GM12878 (cell line): ENCODE results near the gene MRPL21. TPM values are rescaled to one million over a fixed set of nuclear protein-coding genes. Genes with fewer than 3 reads are reported as not detected.

ENCODE experiments used
- ATAC-seq: fragments of 200-7000 bp; cut with Tn5 transposase; 3 replicates; pipeline ENCODE4 v1.9.1; 2020; ENCODE audit warnings: mild to moderate bottlenecking, moderate library complexity
- BruUV-seq: library from RNA; stranded (reverse); fragments of 400-500 nt; replicated peaks from 2 replicates; lab custom pipeline; 2021; lab: Mats Ljungman, UMichigan
- CTCF ChIA-PET: fragments of 300-600 bp; sonication (Branson Sonifier 250); formaldehyde crosslinking; extraction: SDS; loops from one replicate; lab custom pipeline; 2021; ENCODE audit warnings: inconsistent platforms; lab: Yijun Ruan, JAX
- POLR2A ChIA-PET: fragments of 350-600 bp; formaldehyde crosslinking; extraction: SDS; loops from one replicate; lab custom pipeline; 2021; ENCODE audit warnings: inconsistent platforms; lab: Charles Lee
- RAD21 ChIA-PET: fragments of 300-600 bp; sonication (Branson Sonifier 250); formaldehyde crosslinking; loops from one replicate; lab custom pipeline; 2023; ENCODE audit warnings: antibody characterized with exemption; ENCODE audit not compliant: unreplicated experiment; lab: Charles Lee
- SMC1A ChIA-PET: fragments of 300-600 bp; sonication (Branson Sonifier 250); formaldehyde crosslinking; loops from one replicate; lab custom pipeline; 2023; ENCODE audit not compliant: unreplicated experiment, uncharacterized antibody; lab: Charles Lee
- DNase-seq: peaks from one replicate; pipeline ENCODE4 v3.0.0-alpha.2; 2011; ENCODE audit warnings: low read depth, low spot score
- FAIRE-seq: peaks from 3 replicates; lab custom pipeline; 2011; peaks lifted over from hg19 to GRCh38; lab: Jason Lieb, UNC
- H2AFZ ChIP-seq: 2 replicates; pipeline ENCODE4 v1.6.0; 2011; ENCODE audit warnings: low read depth, low read length, control low read depth; ENCODE audit not compliant: control insufficient read depth
- H3K27ac ChIP-seq: 2 replicates; pipeline ENCODE4 v1.5.1; 2011; ENCODE audit warnings: control low read depth; ENCODE audit not compliant: control insufficient read depth, insufficient read depth
- H3K27me3 ChIP-seq, 2 experiments: replicated peaks in 1 of 2; 2 replicates each; pipeline versions ENCODE4 v1.6.0 to v1.6.1; 2011; ENCODE audit warnings: low read length in 1 of 2; ENCODE audit not compliant: control insufficient read depth in 2 of 2, insufficient read depth in 2 of 2
- H3K36me3 ChIP-seq, 2 experiments: 2 replicates each; pipeline ENCODE4 v1.5.1; 2011; ENCODE audit warnings: low read length in 1 of 2; ENCODE audit not compliant: control insufficient read depth in 2 of 2, insufficient read depth in 2 of 2
- H3K4me1 ChIP-seq: 2 replicates; pipeline ENCODE4 v1.6.1; 2011; ENCODE audit warnings: mild to moderate bottlenecking, low read length, moderate library complexity, mixed read lengths; ENCODE audit not compliant: control insufficient read depth, insufficient read depth
- H3K4me2 ChIP-seq: 2 replicates; pipeline ENCODE4 v1.6.0; 2011; ENCODE audit warnings: control low read depth; ENCODE audit not compliant: control insufficient read depth, insufficient read depth
- H3K4me3 ChIP-seq: fragments of 200-600 bp; sonication (generic); 2 replicates; pipeline ENCODE4 v1.5.1; 2016
- H3K79me2 ChIP-seq: 2 replicates; pipeline ENCODE4 v1.6.0; 2011; ENCODE audit warnings: low read length; ENCODE audit not compliant: control insufficient read depth, insufficient read depth
- H3K9ac ChIP-seq: 2 replicates; pipeline ENCODE4 v1.8.0; 2011; ENCODE audit warnings: low read length, control low read depth, mixed read lengths; ENCODE audit not compliant: control insufficient read depth, insufficient read depth
- H3K9me3 ChIP-seq: replicated peaks from 3 replicates; pipeline ENCODE4 v1.5.1; 2011; ENCODE audit warnings: mild to moderate bottlenecking, low read length; ENCODE audit not compliant: control insufficient read depth, insufficient read depth
- H4K20me1 ChIP-seq: 2 replicates; pipeline ENCODE4 v1.6.0; 2011; ENCODE audit not compliant: control insufficient read depth, insufficient read depth
- KLF5 ChIP-seq: fragments of 450-650 bp; IDR thresholded peaks from 2 replicates; pipeline ENCODE4 v1.6.1; 2014; ENCODE audit warnings: mild to moderate bottlenecking; ENCODE audit not compliant: partially characterized antibody
- LARP7 ChIP-seq: fragments of 450-650 bp; IDR thresholded peaks from 2 replicates; pipeline ENCODE4 v1.6.1; 2017; ENCODE audit warnings: mild to moderate bottlenecking
- NFYB ChIP-seq: IDR thresholded peaks from 2 replicates; pipeline ENCODE4 v1.6.1; 2011; ENCODE audit warnings: low read depth, mild to moderate bottlenecking, low read length, improper control_type of control experiment, moderate library complexity; ENCODE audit not compliant: insufficient read depth
- PAX8 ChIP-seq: fragments of 450-650 bp; IDR thresholded peaks from 2 replicates; pipeline ENCODE4 v1.6.1; 2017; ENCODE audit warnings: mild to moderate bottlenecking, moderate library complexity
- TAF1 ChIP-seq: IDR thresholded peaks from 2 replicates; pipeline ENCODE4 v1.6.1; 2011; ENCODE audit warnings: mild to moderate bottlenecking, low read depth, low read length, borderline replicate concordance
- TBL1XR1 ChIP-seq: IDR thresholded peaks from 2 replicates; pipeline ENCODE4 v1.6.1; 2012; ENCODE audit warnings: low read depth, low read length, improper control_type of control experiment
- YY1 ChIP-seq: IDR thresholded peaks from 2 replicates; pipeline ENCODE4 v1.6.1; 2011; ENCODE audit warnings: low read depth, mild to moderate bottlenecking, low read length
- WGBS: methylation state at CpG from one replicate; pipeline ENCODE4 v1.1.6; 2016; ENCODE audit warnings: low lambda C conversion rate; ENCODE audit not compliant: insufficient replicate concordance, insufficient coverage; ENCODE audit errors: missing lambda C conversion rate; 5-methylcytosine and 5-hydroxymethylcytosine counted together
- in situ Hi-C: fragments of 300-500 bp; cut with MboI; formaldehyde crosslinking; loops from 9 replicates; pipeline ENCODE4 v1.14.3; 2018; ENCODE audit warnings: mixed read lengths
- intact Hi-C: fragments of 100-400 bp; cut with micrococcal nuclease; formaldehyde crosslinking; loops from one replicate; pipeline ENCODE4 v1.14.2; 2022; ENCODE audit not compliant: unreplicated experiment
- polyA plus RNA-seq, 11 experiments: library from polyadenylated mRNA; depleted of rRNA in 4 of 11; unstranded in 6 of 11; stranded (reverse) in 5 of 11; fragments of >200 nt; fragmentation: Nextera tagmentation in 4 of 11; fragmentation: Illumina TruSeq in 1 of 11; extraction: Ambion mirVana in 4 of 11; extraction: Trizol in 1 of 11; gene quantifications; 1 replicate in 1 of 11; 2 replicates in 10 of 11; pipeline versions ENCODE4 v1.2.1 to v1.2.3, GENCODE V29; 2011 to 2016; ENCODE audit warnings: inconsistent platforms in 2 of 11, missing spikeins in 2 of 11, low read depth in 1 of 11
- total RNA-seq, 4 experiments: library from RNA; depleted of rRNA in 3 of 4; stranded (reverse); fragments of >200 nt in 3 of 4; fragmentation: Illumina TruSeq in 1 of 4; extraction: Trizol in 1 of 4; gene quantifications; 2 replicates each; pipeline versions ENCODE4 v1.2.1 to v1.2.3, GENCODE V29; 2013 to 2021
- TF ChIP-seq, protein P1 (sequence below): IDR thresholded peaks from 2 replicates; pipeline ENCODE4 v1.6.1; 2011; ENCODE audit warnings: borderline replicate concordance, low read depth, mild to moderate bottlenecking, moderate library complexity, mixed read lengths, low read length; ENCODE audit not compliant: insufficient read depth; ENCODE audit errors: extremely low read length
- TF ChIP-seq, protein P2 (sequence below): fragments of 450-650 bp; conservative IDR thresholded peaks from 2 replicates; pipeline ENCODE4 v1.6.1; 2017; ENCODE audit warnings: mild to moderate bottlenecking, moderate library complexity
- TF ChIP-seq, protein P3 (sequence below): fragments of 450-650 bp; IDR thresholded peaks from 2 replicates; pipeline ENCODE4 v1.6.1; 2016; ENCODE audit warnings: mild to moderate bottlenecking
- TF ChIP-seq, protein P4 (sequence below): fragments of 450-650 bp; IDR thresholded peaks from 2 replicates; pipeline ENCODE4 v1.6.1; 2018; ENCODE audit warnings: mild to moderate bottlenecking, low read depth, moderate library complexity; ENCODE audit not compliant: partially characterized antibody
- TF ChIP-seq, protein P5 (sequence below): fragments of 450-650 bp; IDR thresholded peaks from 2 replicates; pipeline ENCODE4 v1.6.1; 2017; ENCODE audit warnings: mild to moderate bottlenecking, moderate library complexity

The MRPL21 gene
- total and polyA plus RNA-seq, 10 of the 15 experiments (the other 5 are each of a cell fraction or from before 2014, with no cell fraction given) = 86.6 to 283 (median 130) TPM

DNA sequence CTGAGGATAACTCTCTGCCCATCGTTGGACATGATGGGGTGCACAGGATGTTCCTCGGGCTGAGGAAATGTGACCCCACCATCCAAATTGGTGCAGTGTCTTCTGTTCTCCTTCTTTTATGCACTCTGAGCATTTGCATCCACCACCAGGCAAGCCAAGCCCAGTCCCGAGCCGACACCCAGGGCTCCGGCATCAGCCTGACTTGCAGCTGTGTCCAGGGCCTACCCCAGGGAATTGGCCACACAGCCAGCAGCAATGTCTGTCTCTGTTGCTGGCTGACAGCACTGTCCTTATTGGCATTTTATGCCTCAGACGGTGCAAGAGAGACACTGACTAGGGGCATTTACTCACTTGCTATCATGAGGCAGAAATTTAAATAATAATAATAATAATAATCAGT lies 36.6 kb downstream of the MRPL21 start (continued):
- TF ChIP-seq, protein P1, sequence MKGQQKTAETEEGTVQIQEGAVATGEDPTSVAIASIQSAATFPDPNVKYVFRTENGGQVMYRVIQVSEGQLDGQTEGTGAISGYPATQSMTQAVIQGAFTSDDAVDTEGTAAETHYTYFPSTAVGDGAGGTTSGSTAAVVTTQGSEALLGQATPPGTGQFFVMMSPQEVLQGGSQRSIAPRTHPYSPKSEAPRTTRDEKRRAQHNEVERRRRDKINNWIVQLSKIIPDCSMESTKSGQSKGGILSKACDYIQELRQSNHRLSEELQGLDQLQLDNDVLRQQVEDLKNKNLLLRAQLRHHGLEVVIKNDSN = no peak
- TF ChIP-seq, protein P2, sequence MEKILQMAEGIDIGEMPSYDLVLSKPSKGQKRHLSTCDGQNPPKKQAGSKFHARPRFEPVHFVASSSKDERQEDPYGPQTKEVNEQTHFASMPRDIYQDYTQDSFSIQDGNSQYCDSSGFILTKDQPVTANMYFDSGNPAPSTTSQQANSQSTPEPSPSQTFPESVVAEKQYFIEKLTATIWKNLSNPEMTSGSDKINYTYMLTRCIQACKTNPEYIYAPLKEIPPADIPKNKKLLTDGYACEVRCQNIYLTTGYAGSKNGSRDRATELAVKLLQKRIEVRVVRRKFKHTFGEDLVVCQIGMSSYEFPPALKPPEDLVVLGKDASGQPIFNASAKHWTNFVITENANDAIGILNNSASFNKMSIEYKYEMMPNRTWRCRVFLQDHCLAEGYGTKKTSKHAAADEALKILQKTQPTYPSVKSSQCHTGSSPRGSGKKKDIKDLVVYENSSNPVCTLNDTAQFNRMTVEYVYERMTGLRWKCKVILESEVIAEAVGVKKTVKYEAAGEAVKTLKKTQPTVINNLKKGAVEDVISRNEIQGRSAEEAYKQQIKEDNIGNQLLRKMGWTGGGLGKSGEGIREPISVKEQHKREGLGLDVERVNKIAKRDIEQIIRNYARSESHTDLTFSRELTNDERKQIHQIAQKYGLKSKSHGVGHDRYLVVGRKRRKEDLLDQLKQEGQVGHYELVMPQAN = no peak
- no peak for TF ChIP-seq TBL1XR1
- TF ChIP-seq, protein P3, sequence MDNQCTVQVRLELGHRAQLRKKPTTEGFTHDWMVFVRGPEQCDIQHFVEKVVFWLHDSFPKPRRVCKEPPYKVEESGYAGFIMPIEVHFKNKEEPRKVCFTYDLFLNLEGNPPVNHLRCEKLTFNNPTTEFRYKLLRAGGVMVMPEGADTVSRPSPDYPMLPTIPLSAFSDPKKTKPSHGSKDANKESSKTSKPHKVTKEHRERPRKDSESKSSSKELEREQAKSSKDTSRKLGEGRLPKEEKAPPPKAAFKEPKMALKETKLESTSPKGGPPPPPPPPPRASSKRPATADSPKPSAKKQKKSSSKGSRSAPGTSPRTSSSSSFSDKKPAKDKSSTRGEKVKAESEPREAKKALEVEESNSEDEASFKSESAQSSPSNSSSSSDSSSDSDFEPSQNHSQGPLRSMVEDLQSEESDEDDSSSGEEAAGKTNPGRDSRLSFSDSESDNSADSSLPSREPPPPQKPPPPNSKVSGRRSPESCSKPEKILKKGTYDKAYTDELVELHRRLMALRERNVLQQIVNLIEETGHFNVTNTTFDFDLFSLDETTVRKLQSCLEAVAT = no peak
- TF ChIP-seq NFYB = no peak
- no peak for TF ChIP-seq YY1
- TF ChIP-seq PAX8 = no peak
- TF ChIP-seq TAF1 = no peak
- TF ChIP-seq, all 136 proteins: peak for 0

DNA sequence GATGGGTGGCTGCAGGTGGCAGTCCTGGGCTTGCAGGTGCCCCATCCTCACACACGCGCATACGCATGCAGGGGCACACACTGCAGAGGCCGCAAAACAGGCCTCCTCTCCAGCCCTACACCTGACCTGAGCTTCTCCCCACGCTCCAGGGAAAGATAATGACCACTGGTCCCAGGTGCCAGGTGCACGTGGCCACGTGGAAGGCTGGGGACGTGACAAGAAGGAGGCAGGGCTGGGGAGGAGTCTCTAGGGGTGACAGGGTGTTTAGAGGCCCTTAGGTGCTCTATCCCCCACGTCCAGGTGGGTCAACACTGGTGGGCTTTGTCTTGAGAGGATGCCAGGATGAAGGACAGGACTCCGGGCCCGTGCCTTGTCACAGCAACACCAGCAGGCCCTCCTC lies 38.4 kb downstream of the MRPL21 start:
- CTCF ChIA-PET = no interaction called here
- DNase-seq (no peak), FAIRE-seq (no peak), ATAC-seq (no peak)
- Histone ChIP-seq H3K4me3 (no peak overlapping the region), H3K79me2 (no peaks in the 10 kb centered on the region), H3K9ac (no peak overlapping the region), H4K20me1 (no peaks in the 10 kb centered on the region), H3K4me2 (no peak overlapping the region), H3K27me3 (no peaks in the 10 kb centered on the region), H3K27ac (no peak overlapping the region), H3K36me3 (no peaks in the 10 kb centered on the region), H3K9me3 (no peaks in the 10 kb centered on the region; the same call in 2 of the 3 replicates), H3K4me1 (no peaks in the 10 kb centered on the region; the same call in 1 of the 2 replicates), H2AFZ (no peak overlapping the region)
- POLR2A ChIA-PET = no interaction called here
- SMC1A ChIA-PET = no interaction called here
- no TSS peak for BruUV-seq
- 44% methylated on average over 11 of the region's 11 CpGs for WGBS
- RAD21 ChIA-PET = no interaction called here
- intact Hi-C loops = no loop called here
- in situ Hi-C loops = no loop called here
- TF ChIP-seq LARP7 (no peak), KLF5 (no peak)
- TF ChIP-seq, protein P4, sequence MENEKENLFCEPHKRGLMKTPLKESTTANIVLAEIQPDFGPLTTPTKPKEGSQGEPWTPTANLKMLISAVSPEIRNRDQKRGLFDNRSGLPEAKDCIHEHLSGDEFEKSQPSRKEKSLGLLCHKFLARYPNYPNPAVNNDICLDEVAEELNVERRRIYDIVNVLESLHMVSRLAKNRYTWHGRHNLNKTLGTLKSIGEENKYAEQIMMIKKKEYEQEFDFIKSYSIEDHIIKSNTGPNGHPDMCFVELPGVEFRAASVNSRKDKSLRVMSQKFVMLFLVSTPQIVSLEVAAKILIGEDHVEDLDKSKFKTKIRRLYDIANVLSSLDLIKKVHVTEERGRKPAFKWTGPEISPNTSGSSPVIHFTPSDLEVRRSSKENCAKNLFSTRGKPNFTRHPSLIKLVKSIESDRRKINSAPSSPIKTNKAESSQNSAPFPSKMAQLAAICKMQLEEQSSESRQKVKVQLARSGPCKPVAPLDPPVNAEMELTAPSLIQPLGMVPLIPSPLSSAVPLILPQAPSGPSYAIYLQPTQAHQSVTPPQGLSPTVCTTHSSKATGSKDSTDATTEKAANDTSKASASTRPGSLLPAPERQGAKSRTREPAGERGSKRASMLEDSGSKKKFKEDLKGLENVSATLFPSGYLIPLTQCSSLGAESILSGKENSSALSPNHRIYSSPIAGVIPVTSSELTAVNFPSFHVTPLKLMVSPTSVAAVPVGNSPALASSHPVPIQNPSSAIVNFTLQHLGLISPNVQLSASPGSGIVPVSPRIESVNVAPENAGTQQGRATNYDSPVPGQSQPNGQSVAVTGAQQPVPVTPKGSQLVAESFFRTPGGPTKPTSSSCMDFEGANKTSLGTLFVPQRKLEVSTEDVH = no peak
- TF ChIP-seq, protein P5, sequence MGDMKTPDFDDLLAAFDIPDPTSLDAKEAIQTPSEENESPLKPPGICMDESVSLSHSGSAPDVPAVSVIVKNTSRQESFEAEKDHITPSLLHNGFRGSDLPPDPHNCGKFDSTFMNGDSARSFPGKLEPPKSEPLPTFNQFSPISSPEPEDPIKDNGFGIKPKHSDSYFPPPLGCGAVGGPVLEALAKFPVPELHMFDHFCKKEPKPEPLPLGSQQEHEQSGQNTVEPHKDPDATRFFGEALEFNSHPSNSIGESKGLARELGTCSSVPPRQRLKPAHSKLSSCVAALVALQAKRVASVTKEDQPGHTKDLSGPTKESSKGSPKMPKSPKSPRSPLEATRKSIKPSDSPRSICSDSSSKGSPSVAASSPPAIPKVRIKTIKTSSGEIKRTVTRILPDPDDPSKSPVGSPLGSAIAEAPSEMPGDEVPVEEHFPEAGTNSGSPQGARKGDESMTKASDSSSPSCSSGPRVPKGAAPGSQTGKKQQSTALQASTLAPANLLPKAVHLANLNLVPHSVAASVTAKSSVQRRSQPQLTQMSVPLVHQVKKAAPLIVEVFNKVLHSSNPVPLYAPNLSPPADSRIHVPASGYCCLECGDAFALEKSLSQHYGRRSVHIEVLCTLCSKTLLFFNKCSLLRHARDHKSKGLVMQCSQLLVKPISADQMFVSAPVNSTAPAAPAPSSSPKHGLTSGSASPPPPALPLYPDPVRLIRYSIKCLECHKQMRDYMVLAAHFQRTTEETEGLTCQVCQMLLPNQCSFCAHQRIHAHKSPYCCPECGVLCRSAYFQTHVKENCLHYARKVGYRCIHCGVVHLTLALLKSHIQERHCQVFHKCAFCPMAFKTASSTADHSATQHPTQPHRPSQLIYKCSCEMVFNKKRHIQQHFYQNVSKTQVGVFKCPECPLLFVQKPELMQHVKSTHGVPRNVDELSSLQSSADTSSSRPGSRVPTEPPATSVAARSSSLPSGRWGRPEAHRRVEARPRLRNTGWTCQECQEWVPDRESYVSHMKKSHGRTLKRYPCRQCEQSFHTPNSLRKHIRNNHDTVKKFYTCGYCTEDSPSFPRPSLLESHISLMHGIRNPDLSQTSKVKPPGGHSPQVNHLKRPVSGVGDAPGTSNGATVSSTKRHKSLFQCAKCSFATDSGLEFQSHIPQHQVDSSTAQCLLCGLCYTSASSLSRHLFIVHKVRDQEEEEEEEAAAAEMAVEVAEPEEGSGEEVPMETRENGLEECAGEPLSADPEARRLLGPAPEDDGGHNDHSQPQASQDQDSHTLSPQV = no peak
